ENCODE results near the gene OR51A4. TPM values are rescaled to one million over a fixed set of nuclear protein-coding genes. Genes with fewer than 3 reads are reported as not detected.

OR51A4 gene
- total RNA-seq, 2 experiments from 2014 or later = not detected

- no TSS peak for BruUV-seq (replicated peaks)
- H3K9me3 ChIP-seq (ENCODE audit: low read length) = no peaks in the 10 kb centered on the region
Observed at GRCh38 chr11:4983841-4984240, 36.4 kb upstream of the OR51A4 start.

GRCh38 chr11:4982678-4983077 lies 35.3 kb upstream of the OR51A4 start:
- no peaks in the 10 kb centered on the region for H3K36me3 ChIP-seq (ENCODE audit: insufficient read depth, low read length)
- intact Hi-C loops (cut with micrococcal nuclease; ENCODE audit: unreplicated experiment) = no loop called here
- no peak for DNase-seq (ENCODE audit: low spot score)
- TF ChIP-seq EZH2phosphoT487 (IDR thresholded peaks at IDR 0.05; ENCODE audit: borderline replicate concordance, low read depth, low read length) (no peak), CTCF (conservative IDR thresholded peaks at IDR 0.05; ENCODE audit: low read length) (no peak)
- H4K20me1 ChIP-seq (ENCODE audit: insufficient read depth, low read length) = no peaks in the 10 kb centered on the region
- H3K79me2 ChIP-seq (ENCODE audit: insufficient read depth, low read depth, low read length) = no peaks in the 10 kb centered on the region
- H3K4me3 ChIP-seq (ENCODE audit: low read depth, low read length, poor library complexity, severe bottlenecking) = no peak overlapping the region
- no TSS peak for BruUV-seq (replicated peaks)
- no peaks in the 10 kb centered on the region for H3K4me1 ChIP-seq (ENCODE audit: insufficient read depth, low read length, poor library complexity, severe bottlenecking)
- ChIA-PET CTCF (ENCODE audit: unreplicated experiment) (no interaction called here), POLR2A (no interaction called here)
- no peak overlapping the region for H2AFZ ChIP-seq (ENCODE audit: low read length)
- no peak overlapping the region for H3K27ac ChIP-seq (ENCODE audit: low read depth, low read length, poor library complexity, severe bottlenecking)
- no peak overlapping the region for H3K4me2 ChIP-seq (ENCODE audit: low read length)
- no peaks in the 10 kb centered on the region for H3K9me3 ChIP-seq (ENCODE audit: low read length)
- H3K9me2 ChIP-seq (ENCODE audit: insufficient read depth, low read length) = no peaks in the 10 kb centered on the region

More at GRCh38 chr11:4983841-4984240, 36.4 kb upstream of the OR51A4 start:
- ChIA-PET POLR2A (no interaction called here), CTCF (ENCODE audit: unreplicated experiment) (no interaction called here)
- no peaks in the 10 kb centered on the region for H3K4me1 ChIP-seq (ENCODE audit: insufficient read depth, low read length, poor library complexity, severe bottlenecking)
- H3K79me2 ChIP-seq (ENCODE audit: insufficient read depth, low read depth, low read length) = no peaks in the 10 kb centered on the region
- no peaks in the 10 kb centered on the region for H4K20me1 ChIP-seq (ENCODE audit: insufficient read depth, low read length)
- no peak overlapping the region for H3K4me2 ChIP-seq (ENCODE audit: low read length)
- intact Hi-C loops (cut with micrococcal nuclease; ENCODE audit: unreplicated experiment) = no loop called here
- no peak for DNase-seq (ENCODE audit: low spot score)
- H3K36me3 ChIP-seq (ENCODE audit: insufficient read depth, low read length) = no peaks in the 10 kb centered on the region
- no peak for TF ChIP-seq EZH2phosphoT487 (IDR thresholded peaks at IDR 0.05; ENCODE audit: borderline replicate concordance, low read depth, low read length)
- H3K27ac ChIP-seq (ENCODE audit: low read depth, low read length, poor library complexity, severe bottlenecking) = no peak overlapping the region
- H3K9me2 ChIP-seq (ENCODE audit: insufficient read depth, low read length) = no peaks in the 10 kb centered on the region
- H3K4me3 ChIP-seq (ENCODE audit: low read depth, low read length, poor library complexity, severe bottlenecking) = no peak overlapping the region
- H2AFZ ChIP-seq (ENCODE audit: low read length) = no peak overlapping the region

GRCh38 chr11:4979036-4979435 lies 31.6 kb upstream of the OR51A4 start:
- no TSS peak for BruUV-seq (replicated peaks)

More at GRCh38 chr11:4979036-4979435, 31.6 kb upstream of the OR51A4 start:
- intact Hi-C loops (cut with micrococcal nuclease; ENCODE audit: unreplicated experiment) = no loop called here
- no peak overlapping the region for H3K4me3 ChIP-seq (ENCODE audit: low read depth, low read length, poor library complexity, severe bottlenecking)
- ChIA-PET CTCF (ENCODE audit: unreplicated experiment) (no interaction called here), POLR2A (interaction anchor here (1.1 kb wide), 1 partner anchor 8 kb away, joined by 7 read pairs; no protein-coding TSS in a partner anchor)
- no peaks in the 10 kb centered on the region for H3K9me3 ChIP-seq (ENCODE audit: low read length)
- no peaks in the 10 kb centered on the region for H3K36me3 ChIP-seq (ENCODE audit: insufficient read depth, low read length)
- TF ChIP-seq EZH2phosphoT487 (IDR thresholded peaks at IDR 0.05; ENCODE audit: borderline replicate concordance, low read depth, low read length) (no peak), CTCF (conservative IDR thresholded peaks at IDR 0.05; ENCODE audit: low read length) (no peak)
- no peaks in the 10 kb centered on the region for H3K79me2 ChIP-seq (ENCODE audit: insufficient read depth, low read depth, low read length)
- H3K4me2 ChIP-seq (ENCODE audit: low read length) = no peak overlapping the region
- H2AFZ ChIP-seq (ENCODE audit: low read length) = no peak overlapping the region
- no peak for DNase-seq (ENCODE audit: low spot score)
- no peaks in the 10 kb centered on the region for H3K4me1 ChIP-seq (ENCODE audit: insufficient read depth, low read length, poor library complexity, severe bottlenecking)
- H3K27ac ChIP-seq (ENCODE audit: low read depth, low read length, poor library complexity, severe bottlenecking) = no peak overlapping the region
- H3K9me2 ChIP-seq (ENCODE audit: insufficient read depth, low read length) = no peaks in the 10 kb centered on the region
- H4K20me1 ChIP-seq (ENCODE audit: insufficient read depth, low read length) = no peaks in the 10 kb centered on the region
